Stimulated activated effector memory CD8-positive, alpha-beta T cell treated with anti-CD3 and anti-CD28 coated beads, Interleukin-12 subunit alpha, Interleukin-12 subunit beta, amount 100 ng/mL, for 72 hours (primary cell): ENCODE results near the gene XCR1.

ENCODE experiments used
- ATAC-seq: fragments of 150-1000 bp; cut with Tn5 transposase; 2 replicates; pipeline ENCODE4 v1.10.0; 2021
- DNase-seq, 2 donors: peaks; one replicate each; pipeline ENCODE4 v3.0.0; 2021 to 2022; ENCODE audit warnings: low spot score in 2 of 2
- H3K27ac Mint-ChIP-seq: one replicate; pipeline ENCODE4 v1.8.0; 2022; ENCODE audit warnings: mild to moderate bottlenecking, mixed read lengths
- H3K36me3 Mint-ChIP-seq: one replicate; pipeline ENCODE4 v1.8.0; 2022; ENCODE audit warnings: mild to moderate bottlenecking, mixed read lengths
- H3K4me1 Mint-ChIP-seq: one replicate; pipeline ENCODE4 v1.8.0; 2022; ENCODE audit warnings: mixed read lengths
- H3K4me3 Mint-ChIP-seq: one replicate; pipeline ENCODE4 v1.8.0; 2022; ENCODE audit warnings: mild to moderate bottlenecking, mixed read lengths
- H3K9me3 Mint-ChIP-seq: one replicate; pipeline ENCODE4 v1.8.0; 2022; ENCODE audit warnings: mixed read lengths

The XCR1 gene

GRCh38 chr3:45969116-45969515 lies 58.2 kb downstream of the XCR1 start:
- Mint-ChIP-seq H3K9me3 (no peaks in the 10 kb centered on the region), H3K4me1 (peaks cover 95% of the 10 kb centered on the region), H3K36me3 (peaks cover 98% of the 10 kb centered on the region), H3K4me3 (peak overlapping the region; percentile 73), H3K27ac (peak overlapping the region; percentile 77)
- ATAC-seq (peak; percentile 14), DNase-seq (no peak)

GRCh38 chr3:45968706-45969105 lies 58.6 kb downstream of the XCR1 start:
- ATAC-seq (no peak), DNase-seq (no peak)
- H3K27ac Mint-ChIP-seq, result peak overlapping the region; percentile 77
- peaks cover 100% of the 10 kb centered on the region for H3K36me3 Mint-ChIP-seq
- H3K9me3 Mint-ChIP-seq, result no peaks in the 10 kb centered on the region
- H3K4me3 Mint-ChIP-seq, result peak overlapping the region; percentile 73
- peaks cover 99% of the 10 kb centered on the region for H3K4me1 Mint-ChIP-seq

- Mint-ChIP-seq H3K4me3 (peak overlapping the region; percentile 73), H3K36me3 (peaks cover 100% of the 10 kb centered on the region), H3K4me1 (peaks cover 100% of the 10 kb centered on the region)
Observed at GRCh38 chr3:45968149-45968548, 59.1 kb downstream of the XCR1 start.

GRCh38 chr3:45967724-45968123 lies 59.6 kb downstream of the XCR1 start:
- Mint-ChIP-seq H3K36me3 (peaks cover 100% of the 10 kb centered on the region), H3K4me3 (peak overlapping the region; percentile 73), H3K9me3 (no peaks in the 10 kb centered on the region), H3K4me1 (peaks cover 100% of the 10 kb centered on the region), H3K27ac (peak overlapping the region; percentile 77)
- no peak for ATAC-seq
- no peak for DNase-seq

More at GRCh38 chr3:45968149-45968548, 59.1 kb downstream of the XCR1 start:
- DNase-seq (no peak), ATAC-seq (no peak)
- Mint-ChIP-seq H3K9me3 (no peaks in the 10 kb centered on the region), H3K27ac (peak overlapping the region; percentile 77)
